OCI-LY1 (cell line): ENCODE data around the gene SLC17A9.

Experiments
- CTCF ChIP-seq: fragments of 200-600 bp; sonication (generic), shearing (Covaris generic); IDR thresholded peaks from 2 replicates; pipeline ENCODE4 v1.5.1; 2017; ENCODE audit warnings: mild to moderate bottlenecking, antibody characterized with exemption, low read length, moderate library complexity, mixed read lengths
- EZH2 ChIP-seq: fragments of 200-600 bp; sonication (generic), shearing (Covaris generic); IDR thresholded peaks from 2 replicates; pipeline ENCODE4 v1.8.0; 2017; ENCODE audit warnings: borderline replicate concordance, mixed run types, mild to moderate bottlenecking, antibody characterized with exemption, low read length, moderate library complexity, mixed read lengths

DNA sequence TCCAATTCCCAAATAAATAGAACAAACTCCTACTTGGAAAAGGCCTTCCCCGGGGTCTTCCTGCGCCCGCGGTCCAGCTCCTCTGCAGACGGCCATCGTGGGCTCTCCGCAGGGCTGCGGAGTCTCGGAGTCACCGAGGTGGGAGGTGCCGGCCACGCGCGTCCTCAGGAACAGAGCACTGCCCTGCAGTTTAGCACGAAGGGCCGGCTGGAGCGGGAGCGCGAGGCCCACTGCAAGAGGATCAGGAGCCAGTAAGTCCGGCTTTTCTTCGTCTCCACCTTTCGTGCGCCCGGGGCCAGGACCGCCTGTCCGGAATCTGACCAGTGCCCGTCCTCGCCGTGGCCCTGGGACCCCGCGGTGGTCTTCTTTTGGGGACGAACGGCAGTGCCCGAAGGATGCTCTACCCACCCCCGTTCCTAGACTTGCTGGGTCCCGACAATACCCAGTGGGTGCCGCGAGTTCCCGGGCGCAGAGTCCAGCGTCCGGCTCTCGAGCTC lies 52.9 kb downstream of the SLC17A9 start:
- TF ChIP-seq CTCF: no peak
- no peak for TF ChIP-seq EZH2
